Stimulated activated CD8-positive, alpha-beta memory T cell treated with anti-CD3 and anti-CD28 coated beads, Interleukin-15, amount 100 ng/mL, for 1 hour (primary cell): ENCODE data around the gene DENND1B.
"Not testable (repeated sequence)": the region's sequence is repeated elsewhere in the genome, so short reads cannot be mapped to it uniquely, and the experiment has no call there.

Experiments used
- DNase-seq: peaks from one replicate; pipeline ENCODE4 v3.0.0-alpha.2; 2020; ENCODE audit warnings: low read depth

The DENND1B gene

GRCh38 chr1:197622371-197622770 is 152.9 kb downstream of the DENND1B start:
- no peak for DNase-seq

DNA sequence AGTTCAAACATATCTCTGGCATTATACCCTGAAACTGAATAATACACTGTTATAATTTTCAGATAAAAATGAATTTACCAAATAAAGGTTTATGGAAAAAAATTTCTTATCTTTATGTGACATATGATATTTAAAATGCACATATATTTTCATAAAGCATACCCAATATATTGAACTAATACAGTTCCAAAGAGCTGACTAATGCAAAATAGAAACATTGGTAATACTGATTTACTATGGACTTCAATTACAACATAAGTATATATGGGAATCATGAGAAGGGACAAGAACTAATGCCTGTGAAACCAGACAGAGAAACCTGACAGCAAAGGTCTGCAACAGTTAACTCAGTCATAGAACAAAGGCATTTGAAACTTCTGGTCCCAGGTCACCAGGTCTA is 153.5 kb downstream of the DENND1B start:
- no peak for DNase-seq

DNA sequence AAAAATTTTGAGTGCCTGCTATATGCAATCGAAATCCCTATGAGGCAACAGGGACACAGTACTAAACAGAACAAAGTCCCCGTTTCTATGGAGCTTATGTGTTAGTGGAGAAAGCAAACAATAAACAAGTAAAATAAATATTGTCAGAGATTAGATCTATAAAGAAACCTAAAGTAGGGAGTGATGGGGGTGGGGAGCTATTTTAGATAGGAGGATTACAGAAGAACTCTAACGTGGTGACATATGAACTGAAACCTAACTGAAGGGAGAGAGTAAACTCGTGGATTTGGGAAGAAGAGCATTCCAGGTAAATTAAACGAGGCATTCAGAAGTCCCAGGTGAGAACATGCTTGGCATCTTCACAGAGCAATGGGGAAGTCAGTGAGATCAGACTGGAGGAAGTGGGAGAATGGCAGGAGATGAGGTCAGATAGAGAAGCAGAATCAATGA is 154.5 kb downstream of the DENND1B start:
- no peak for DNase-seq

GRCh38 chr1:197619008-197619640 is 156.2 kb downstream of the DENND1B start:
- no peak for DNase-seq

DNA sequence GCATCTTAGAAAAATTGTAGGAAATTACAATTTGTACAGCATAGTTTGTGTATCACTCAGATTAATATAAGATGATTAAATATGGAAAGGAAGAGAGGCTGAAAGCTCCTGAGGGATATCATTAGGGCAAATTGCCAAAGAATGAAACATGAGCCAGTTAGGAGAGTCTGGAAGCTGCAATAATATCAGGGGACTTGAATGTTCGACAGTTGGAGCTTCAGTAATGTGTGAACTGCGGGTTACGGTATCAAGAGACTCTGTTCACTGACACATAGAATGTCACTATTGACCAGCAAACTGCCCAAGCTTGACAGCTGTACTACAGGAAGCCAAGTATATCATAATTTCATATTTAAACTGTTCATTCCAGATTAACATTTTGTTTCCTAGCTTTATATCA is 157.2 kb downstream of the DENND1B start:
- no peak for DNase-seq

- DNase-seq, result no peak
These were observed 159.6 kb downstream of the DENND1B start for GRCh38 chr1:197615693-197616011.

DNA sequence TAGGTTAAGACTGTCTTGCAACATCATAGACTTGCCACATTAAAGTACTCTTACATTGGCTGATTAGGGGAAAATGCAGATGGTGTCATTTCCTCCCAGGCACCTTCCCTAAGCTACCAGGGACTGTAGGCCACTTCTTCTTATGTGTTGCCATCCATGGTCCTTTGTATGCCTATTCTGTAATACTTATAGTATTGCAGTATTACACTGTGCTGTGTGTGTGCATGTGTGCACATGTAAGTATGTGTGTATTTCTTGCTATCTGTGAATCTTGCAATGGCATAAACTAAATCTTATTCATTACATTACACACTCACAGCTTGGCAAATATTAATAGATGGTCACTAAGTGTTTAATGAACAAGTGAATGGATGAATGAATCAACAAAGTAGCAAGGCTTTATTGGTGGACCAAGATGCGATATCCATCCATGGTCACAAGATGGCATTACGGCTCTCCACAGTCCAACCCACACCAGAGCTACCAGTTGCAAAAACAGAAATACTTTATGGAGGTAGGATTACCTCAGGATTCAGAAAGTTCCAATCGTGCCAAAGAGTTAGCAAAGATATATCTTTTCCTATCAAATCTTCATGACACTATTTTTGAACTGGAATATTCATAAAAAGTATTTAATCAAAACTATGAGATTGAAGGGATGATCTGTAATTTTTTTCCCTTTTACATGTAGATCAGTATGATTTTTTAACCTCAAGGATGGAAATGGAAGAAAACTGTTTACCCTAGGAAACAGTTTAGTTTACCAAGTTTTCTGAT is 160.2 kb downstream of the DENND1B start:
- no peak for DNase-seq

DNA sequence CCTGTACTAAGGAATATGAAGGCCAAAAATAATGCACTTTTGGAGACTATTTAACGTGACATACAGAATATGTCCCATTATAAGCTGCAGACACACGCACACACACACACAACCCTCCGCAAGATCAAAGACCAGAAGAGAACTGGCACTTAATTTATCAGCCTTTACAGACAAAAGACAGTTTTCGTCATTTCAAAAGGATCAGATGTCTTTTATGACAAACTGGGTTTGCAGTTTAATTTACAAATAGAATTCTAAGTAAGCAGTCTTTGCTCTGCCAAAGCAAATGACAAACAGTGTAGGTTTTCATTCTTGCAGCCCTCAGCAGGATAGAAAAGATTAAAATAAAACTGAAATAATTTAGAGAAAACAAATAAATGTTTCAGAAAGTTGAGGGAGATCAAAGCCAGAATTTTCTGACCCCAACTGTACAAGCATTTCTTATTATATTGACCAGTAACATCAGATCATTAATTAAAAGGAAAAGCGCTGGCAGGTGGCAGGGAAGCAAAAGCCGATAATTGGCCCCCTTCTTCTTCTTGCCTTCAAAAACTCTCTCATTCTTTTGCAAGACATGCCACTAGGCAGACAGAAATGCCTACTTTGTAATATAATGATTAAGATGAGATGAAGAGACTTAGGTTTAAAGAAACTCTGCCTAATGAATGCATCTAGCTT is 169.0 kb downstream of the DENND1B start:
- DNase-seq, result no peak

GRCh38 chr1:197604302-197604701 is 171.0 kb downstream of the DENND1B start:
- DNase-seq, result no peak

GRCh38 chr1:197600751-197601150 is 174.5 kb downstream of the DENND1B start:
- no peak for DNase-seq

- DNase-seq, result no peak
These were observed 175.5 kb downstream of the DENND1B start for GRCh38 chr1:197599789-197600188.

GRCh38 chr1:197598935-197599334 is 176.3 kb downstream of the DENND1B start:
- DNase-seq, result no peak

- no peak for DNase-seq
These were observed 179.9 kb downstream of the DENND1B start for GRCh38 chr1:197595304-197595904.

- no peak for DNase-seq
These were observed 184.6 kb downstream of the DENND1B start for GRCh38 chr1:197590687-197591086.

DNA sequence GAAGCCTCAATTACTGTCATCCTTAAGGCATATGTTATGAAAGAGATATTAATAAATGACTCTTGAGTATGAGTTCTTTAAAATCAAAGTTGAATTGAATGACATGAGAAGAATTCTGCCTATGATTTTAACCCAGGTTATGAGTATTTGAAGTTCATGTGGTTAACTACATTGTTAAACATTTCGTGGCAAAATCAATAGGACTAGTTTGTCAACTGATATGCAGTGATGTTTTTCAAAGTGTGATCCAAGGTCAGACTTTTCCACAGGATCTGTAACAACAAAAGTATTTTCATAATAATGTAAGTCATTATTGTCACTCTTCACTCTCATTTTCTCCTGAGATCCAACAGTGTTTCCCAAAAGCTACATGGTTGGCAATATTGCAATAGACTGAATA is 189.5 kb downstream of the DENND1B start:
- DNase-seq, result no peak

DNA sequence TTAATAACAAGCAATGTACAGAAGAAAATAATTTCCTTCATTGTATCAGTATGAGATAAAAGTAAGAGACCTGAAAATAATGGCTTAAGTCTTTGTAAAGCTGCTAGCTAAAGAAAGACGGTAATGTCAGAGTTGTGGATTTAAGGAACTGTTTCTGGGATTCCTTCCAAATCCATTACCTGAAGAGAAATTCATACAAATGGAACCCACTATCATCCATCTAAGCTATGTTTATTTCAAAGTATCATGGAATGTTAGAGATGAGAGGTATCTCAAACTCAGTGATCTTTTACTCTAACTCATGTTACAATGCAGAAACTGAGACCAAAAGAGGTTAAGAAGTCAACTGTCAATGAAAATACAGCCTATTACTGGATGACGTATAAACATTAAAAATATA is 197.7 kb downstream of the DENND1B start:
- DNase-seq, result no peak

DNA sequence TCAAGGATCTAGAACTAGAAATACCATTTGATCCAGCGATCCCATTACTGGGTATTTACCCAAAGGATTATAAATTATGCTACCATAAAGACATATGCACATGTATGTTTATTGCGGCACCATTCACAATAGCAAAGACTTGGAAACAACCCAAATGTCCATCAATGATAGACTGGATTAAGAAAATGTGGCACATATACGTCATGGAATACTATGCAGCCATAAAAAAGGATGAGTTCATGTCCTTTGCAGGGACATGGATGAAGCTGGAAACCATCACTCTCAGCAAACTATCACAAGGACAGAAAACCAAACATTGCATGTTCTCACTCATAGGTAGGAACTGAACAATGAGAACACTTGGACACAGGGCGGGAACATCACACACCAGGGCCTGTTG is 199.7 kb downstream of the DENND1B start:
- not testable (repeated sequence) for DNase-seq

DNA sequence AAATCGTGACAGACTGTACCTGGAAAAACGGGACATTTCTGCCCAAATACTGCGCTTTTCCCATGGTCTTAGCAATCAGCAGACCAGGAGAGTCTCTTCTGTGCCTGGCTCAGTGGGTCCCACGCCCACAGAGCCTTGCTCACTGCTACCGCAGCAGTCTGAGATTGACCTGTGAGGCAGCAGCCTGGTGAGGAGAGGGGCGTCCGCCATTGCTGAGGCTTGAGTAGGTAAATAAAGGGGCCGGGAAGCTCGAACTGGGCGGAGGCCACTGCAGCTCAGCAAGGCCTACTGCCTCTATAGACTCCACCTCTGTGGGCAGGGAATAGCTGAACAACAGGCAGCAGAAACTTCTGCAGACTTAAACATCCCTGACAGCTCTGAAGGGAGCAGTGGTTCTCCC is 203.1 kb downstream of the DENND1B start:
- DNase-seq, result no peak

- no peak for DNase-seq
These were observed 207.8 kb downstream of the DENND1B start for GRCh38 chr1:197567442-197567841.

GRCh38 chr1:197561041-197561440 is 214.2 kb downstream of the DENND1B start:
- no peak for DNase-seq

DNA sequence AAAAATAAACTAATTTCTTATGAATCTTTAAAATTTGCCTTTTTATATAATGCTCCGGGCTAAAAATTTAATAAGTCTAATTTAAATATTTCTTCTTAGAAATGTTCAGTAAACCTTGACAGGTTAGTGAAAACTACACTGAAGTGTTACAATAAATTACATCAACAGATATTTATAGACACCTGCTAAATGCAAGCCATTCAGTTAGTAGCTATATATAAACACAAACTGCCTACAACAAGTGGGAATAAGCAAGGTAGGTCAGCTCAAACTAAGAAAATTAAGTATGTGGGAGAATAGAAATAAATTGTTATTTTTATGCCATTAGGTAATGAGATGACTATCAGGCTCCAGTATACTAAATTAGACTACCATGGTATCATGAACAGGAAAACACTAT is 215.6 kb downstream of the DENND1B start:
- DNase-seq, result no peak

DNA sequence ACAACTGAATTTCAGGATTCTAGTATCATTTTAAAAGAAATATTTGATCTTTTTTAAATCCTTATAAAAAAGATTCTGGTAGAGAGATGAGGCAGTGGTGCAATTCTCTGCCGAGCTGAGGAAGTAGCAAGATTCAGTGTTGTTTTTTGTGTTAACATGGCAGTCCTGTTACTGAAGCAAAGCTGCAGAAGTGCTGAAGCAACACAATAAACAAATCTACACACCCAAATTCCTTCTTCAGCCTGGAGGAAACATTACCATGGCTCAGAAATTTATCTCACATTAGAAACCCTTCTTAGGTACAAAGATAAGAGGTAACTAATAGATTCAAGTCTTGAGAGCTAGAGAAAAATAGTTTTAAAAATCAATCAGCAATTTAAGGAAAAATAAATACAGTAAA is 216.0 kb downstream of the DENND1B start:
- no peak for DNase-seq

DNA sequence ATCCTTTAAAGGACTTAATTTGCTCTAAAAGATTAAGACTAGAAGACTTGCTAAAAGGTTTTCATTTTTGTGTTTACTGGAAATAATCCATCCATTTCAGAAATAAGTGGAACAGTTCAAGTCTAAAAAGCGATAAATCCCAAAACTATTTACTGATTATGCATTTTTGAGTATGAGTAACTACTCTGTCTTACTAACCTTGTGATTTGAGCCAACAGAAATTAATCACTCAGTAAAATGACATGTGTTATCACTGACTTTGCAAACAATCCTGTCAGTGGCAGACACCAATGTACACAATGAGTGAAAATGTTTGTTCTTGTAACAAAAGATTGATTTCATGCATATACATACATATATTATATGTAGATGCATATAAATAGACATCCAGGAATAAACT is 218.0 kb downstream of the DENND1B start:
- no peak for DNase-seq
